Loucy (cell line): ENCODE data around the gene FIBCD1.

ENCODE experiments used
- EZH2phosphoT487 ChIP-seq: fragments of 200-600 bp; IDR thresholded peaks from 2 replicates; pipeline ENCODE4 v1.6.1; 2018; ENCODE audit warnings: antibody characterized with exemption, mild to moderate bottlenecking, moderate library complexity, borderline replicate concordance
- TF ChIP-seq, protein P1 (sequence below): fragments of 200-600 bp; sonication (generic); conservative IDR thresholded peaks from 2 replicates; pipeline ENCODE4 v1.5.1; 2014; ENCODE audit warnings: mild to moderate bottlenecking, antibody characterized with exemption, low read length

DNA sequence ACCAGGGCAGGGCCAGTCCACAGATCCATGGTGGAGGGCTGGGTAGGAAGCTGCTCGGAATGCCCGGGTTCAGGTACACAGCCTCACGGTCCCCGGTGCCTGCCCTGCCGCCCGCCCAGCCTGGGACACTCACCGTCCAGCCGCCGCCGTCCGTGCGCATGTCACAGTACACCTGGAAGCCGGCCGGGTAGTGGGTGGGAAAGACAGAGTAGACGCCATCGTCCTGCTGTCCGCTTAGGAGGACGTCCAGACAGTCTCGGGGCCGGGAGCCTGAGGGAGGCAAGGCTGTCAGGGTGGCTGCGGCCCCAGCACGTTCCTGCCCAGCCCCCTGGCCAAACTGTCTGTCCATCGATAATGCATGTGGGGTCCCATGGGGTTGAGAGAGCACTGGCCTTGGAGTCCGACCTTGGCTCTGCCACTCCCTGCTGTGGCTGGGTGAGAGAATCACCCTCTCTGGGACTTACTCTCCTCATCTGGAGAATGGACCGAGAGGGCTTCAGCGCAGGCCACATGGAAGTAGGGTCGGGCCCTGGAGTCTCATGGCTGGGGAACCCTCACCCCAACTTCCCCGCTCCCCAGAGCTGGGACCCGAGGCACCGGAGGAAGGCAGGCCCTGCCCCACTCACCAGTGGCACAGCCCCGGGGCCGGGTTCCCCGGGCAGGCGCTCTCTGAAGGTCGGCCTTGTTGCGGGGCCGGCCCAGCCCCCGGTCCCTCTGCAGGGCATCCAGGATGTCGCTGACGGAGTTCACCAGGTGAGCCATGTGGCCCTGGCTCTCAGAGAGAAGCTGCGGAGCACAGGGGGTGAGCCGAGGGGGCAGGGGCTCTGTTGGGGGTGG lies 15.2 kb downstream of the FIBCD1 start:
- TF ChIP-seq, protein P1, sequence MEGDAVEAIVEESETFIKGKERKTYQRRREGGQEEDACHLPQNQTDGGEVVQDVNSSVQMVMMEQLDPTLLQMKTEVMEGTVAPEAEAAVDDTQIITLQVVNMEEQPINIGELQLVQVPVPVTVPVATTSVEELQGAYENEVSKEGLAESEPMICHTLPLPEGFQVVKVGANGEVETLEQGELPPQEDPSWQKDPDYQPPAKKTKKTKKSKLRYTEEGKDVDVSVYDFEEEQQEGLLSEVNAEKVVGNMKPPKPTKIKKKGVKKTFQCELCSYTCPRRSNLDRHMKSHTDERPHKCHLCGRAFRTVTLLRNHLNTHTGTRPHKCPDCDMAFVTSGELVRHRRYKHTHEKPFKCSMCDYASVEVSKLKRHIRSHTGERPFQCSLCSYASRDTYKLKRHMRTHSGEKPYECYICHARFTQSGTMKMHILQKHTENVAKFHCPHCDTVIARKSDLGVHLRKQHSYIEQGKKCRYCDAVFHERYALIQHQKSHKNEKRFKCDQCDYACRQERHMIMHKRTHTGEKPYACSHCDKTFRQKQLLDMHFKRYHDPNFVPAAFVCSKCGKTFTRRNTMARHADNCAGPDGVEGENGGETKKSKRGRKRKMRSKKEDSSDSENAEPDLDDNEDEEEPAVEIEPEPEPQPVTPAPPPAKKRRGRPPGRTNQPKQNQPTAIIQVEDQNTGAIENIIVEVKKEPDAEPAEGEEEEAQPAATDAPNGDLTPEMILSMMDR: no peak
- TF ChIP-seq EZH2phosphoT487: no peak
